ENCODE data around the gene INHBB. TPM values are rescaled to one million over a fixed set of nuclear protein-coding genes. Genes with fewer than 3 reads are reported as not detected.
A peak's percentile ranks its signal among the peaks of the same experiment; 100 is the strongest.

The INHBB gene
- total RNA-seq, 6 experiments from 2014 or later = 0.37 to 15.9 (median 9.6) TPM

- intact Hi-C loops (cut with DNase I) = no loop called here
- H3K27me3 ChIP-seq = no peaks in the 10 kb centered on the region
- 64% methylated on average over 6 of the region's 18 CpGs for WGBS (ENCODE audit: insufficient coverage, low coverage, low lambda C conversion rate, missing lambda C conversion rate)
- no peak overlapping the region for H3K4me3 ChIP-seq
- TF ChIP-seq CTCF (IDR thresholded peaks at IDR 0.05) = no peak
- no peaks in the 10 kb centered on the region for H3K4me1 ChIP-seq
- DNase-seq = peak in 2 of 3 donors; percentile 22 to 29
- no peaks in the 10 kb centered on the region for H3K36me3 ChIP-seq
- H3K9me3 ChIP-seq = no peaks in the 10 kb centered on the region
- H3K27ac ChIP-seq = no peak overlapping the region
- no peak for ATAC-seq
Observed at GRCh38 chr2:120398051-120398995, 52.4 kb downstream of the INHBB start.

GRCh38 chr2:120398996-120399888 lies 53.3 kb downstream of the INHBB start:
- DNase-seq (peak in 2 of 3 donors; percentile 31 to 50), ATAC-seq (peak in 2 of 4 donors; percentile 30 to 55)
- intact Hi-C loops (cut with DNase I) = no loop called here
- H3K27me3 ChIP-seq = no peaks in the 10 kb centered on the region
- H3K4me3 ChIP-seq = no peak overlapping the region
- TF ChIP-seq POLR2A (IDR thresholded peaks at IDR 0.05) (no peak), CTCF (IDR thresholded peaks at IDR 0.05) (no peak)
- H3K4me1 ChIP-seq = no peaks in the 10 kb centered on the region
- no peak overlapping the region for H3K27ac ChIP-seq
- no peaks in the 10 kb centered on the region for H3K36me3 ChIP-seq
- H3K9me3 ChIP-seq = no peaks in the 10 kb centered on the region
- WGBS (ENCODE audit: insufficient coverage, low coverage, low lambda C conversion rate, missing lambda C conversion rate) = 79% methylated on average over 6 of the region's 22 CpGs

- ATAC-seq (no peak), DNase-seq (no peak)
- intact Hi-C loops (cut with DNase I) = no loop called here
- WGBS (ENCODE audit: insufficient coverage, low coverage, low lambda C conversion rate, missing lambda C conversion rate) = 52% methylated on average over 3 of the region's 8 CpGs
- H3K27me3 ChIP-seq = no peaks in the 10 kb centered on the region
- H3K4me1 ChIP-seq = no peaks in the 10 kb centered on the region
- no peak for TF ChIP-seq POLR2A (IDR thresholded peaks at IDR 0.05)
- no peak for TF ChIP-seq CTCF (IDR thresholded peaks at IDR 0.05)
- no peaks in the 10 kb centered on the region for H3K9me3 ChIP-seq
- no peak overlapping the region for H3K27ac ChIP-seq
- H3K4me3 ChIP-seq = no peak overlapping the region
- H3K36me3 ChIP-seq = no peaks in the 10 kb centered on the region
Observed at GRCh38 chr2:120399889-120400240, 53.9 kb downstream of the INHBB start.

GRCh38 chr2:120400551-120400950 lies 54.6 kb downstream of the INHBB start:
- Histone ChIP-seq H3K36me3 (no peaks in the 10 kb centered on the region), H3K27ac (no peak overlapping the region), H3K4me3 (no peak overlapping the region), H3K9me3 (no peaks in the 10 kb centered on the region), H3K4me1 (no peaks in the 10 kb centered on the region), H3K27me3 (no peaks in the 10 kb centered on the region)
- intact Hi-C loops (cut with DNase I) = no loop called here
- ATAC-seq = no peak
- TF ChIP-seq CTCF (IDR thresholded peaks at IDR 0.05) (no peak), POLR2A (IDR thresholded peaks at IDR 0.05) (no peak)
- WGBS (ENCODE audit: insufficient coverage, low coverage, low lambda C conversion rate, missing lambda C conversion rate) = 66% methylated on average over 8 of the region's 11 CpGs
- peak in 1 of 3 donors; percentile 37 for DNase-seq

Other genes starting within 250 kb of the INHBB start
- 10 to 100 TPM in 3 of 6 experiments, 1 to 10 TPM in 3; 3.8 to 18.1 (median 10.6) TPM for gene TMEM185B, start 122.7 kb upstream of the INHBB start, total RNA-seq
- gene RALB, start 93.3 kb upstream of the INHBB start, total RNA-seq = 10 to 100 TPM; 14.5 to 26.8 (median 18.6) TPM

Data from right lobe of liver (tissue), 6 donors.